ENCODE results near the gene MEI4.

MEI4 gene

DNA sequence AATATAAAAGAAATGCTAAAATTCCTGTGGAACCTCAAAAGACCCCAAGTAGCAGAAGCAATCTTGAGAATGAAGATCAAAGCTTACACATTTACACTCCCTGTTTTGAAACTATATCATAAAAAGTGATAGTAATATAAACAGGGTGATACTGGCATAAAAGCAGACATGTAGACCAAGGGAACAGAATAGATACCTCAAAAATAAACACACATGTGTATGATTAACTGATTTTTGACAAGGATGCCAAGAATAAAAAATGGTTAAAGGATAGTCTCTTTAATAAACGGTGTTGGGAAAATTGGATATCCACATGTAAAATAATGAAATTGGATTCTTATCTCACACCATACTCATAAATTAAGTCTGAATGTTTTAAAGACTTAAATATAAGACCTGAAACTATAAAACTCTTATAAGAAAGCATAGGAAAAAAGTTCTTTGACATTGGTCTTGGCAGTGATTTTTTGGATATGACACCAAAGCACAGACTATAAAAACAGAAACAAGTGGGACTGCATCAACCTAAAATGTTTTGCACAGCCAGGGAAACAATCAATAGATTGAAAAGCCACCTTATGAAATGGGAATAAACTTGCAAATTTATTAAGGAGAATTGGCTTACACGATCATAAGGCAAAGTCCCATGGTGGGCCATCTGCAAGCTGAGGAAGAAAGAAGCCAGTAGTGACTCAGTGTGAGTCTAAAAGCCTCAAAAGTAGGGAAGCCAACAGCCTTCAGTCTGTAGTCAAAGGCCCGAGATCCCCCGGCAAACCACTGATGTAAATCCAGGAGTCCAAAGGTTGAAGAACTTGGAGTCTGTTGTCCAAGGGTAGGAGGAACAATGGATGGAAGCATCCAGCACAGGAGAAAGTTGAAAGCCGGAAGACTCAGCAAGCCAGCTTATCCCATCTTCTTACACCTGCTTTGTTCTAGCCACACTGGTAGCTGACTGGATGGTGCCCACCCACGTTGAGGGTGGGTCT is 144.3 kb downstream of the MEI4 start:
- no peaks in the 10 kb centered on the region for H3K36me3 ChIP-seq (replicated peaks)
- H3K4me3 ChIP-seq (ENCODE audit: low read depth, low read length), result no peak overlapping the region
- H3K27ac ChIP-seq, result no peak overlapping the region
- TF ChIP-seq, protein P1, sequence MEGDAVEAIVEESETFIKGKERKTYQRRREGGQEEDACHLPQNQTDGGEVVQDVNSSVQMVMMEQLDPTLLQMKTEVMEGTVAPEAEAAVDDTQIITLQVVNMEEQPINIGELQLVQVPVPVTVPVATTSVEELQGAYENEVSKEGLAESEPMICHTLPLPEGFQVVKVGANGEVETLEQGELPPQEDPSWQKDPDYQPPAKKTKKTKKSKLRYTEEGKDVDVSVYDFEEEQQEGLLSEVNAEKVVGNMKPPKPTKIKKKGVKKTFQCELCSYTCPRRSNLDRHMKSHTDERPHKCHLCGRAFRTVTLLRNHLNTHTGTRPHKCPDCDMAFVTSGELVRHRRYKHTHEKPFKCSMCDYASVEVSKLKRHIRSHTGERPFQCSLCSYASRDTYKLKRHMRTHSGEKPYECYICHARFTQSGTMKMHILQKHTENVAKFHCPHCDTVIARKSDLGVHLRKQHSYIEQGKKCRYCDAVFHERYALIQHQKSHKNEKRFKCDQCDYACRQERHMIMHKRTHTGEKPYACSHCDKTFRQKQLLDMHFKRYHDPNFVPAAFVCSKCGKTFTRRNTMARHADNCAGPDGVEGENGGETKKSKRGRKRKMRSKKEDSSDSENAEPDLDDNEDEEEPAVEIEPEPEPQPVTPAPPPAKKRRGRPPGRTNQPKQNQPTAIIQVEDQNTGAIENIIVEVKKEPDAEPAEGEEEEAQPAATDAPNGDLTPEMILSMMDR (IDR thresholded peaks at IDR 0.05; ENCODE audit: low read depth, low read length, missing control alignments), result no peak
- DNase-seq, result no peak
- in situ Hi-C loops (cut with HindIII; ENCODE audit: low pct_ligation_motif_present, low sequenced_read_pairs), result no loop called here
- H3K27me3 ChIP-seq (replicated peaks), result no peaks in the 10 kb centered on the region

DNA sequence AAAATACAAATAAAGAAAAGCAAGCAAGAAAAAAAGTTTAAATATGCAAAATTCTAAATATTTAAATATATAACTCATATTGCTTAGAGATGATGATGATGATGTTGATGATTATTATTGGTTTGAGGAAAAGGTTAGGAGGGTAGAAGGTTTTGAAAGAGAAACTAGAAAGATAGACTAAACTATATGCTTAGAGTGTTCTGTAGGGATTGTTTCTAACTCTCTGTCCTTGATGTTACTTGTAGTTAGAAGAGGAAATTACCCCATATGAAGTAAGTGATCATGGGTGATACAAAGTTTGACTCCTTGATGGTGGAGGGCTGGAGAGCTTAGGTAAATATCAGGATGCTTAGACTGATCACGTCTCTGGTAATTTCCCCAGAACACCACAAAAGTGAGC is 159.5 kb downstream of the MEI4 start:
- no peak for DNase-seq
- Histone ChIP-seq H3K27ac (no peak overlapping the region), H3K27me3 (replicated peaks) (no peaks in the 10 kb centered on the region), H3K4me3 (ENCODE audit: low read depth, low read length) (no peak overlapping the region), H3K36me3 (replicated peaks) (no peaks in the 10 kb centered on the region)
- TF ChIP-seq, protein P1 (IDR thresholded peaks at IDR 0.05; ENCODE audit: low read depth, low read length, missing control alignments), result no peak
- in situ Hi-C loops (cut with HindIII; ENCODE audit: low pct_ligation_motif_present, low sequenced_read_pairs), result no loop called here

DNA sequence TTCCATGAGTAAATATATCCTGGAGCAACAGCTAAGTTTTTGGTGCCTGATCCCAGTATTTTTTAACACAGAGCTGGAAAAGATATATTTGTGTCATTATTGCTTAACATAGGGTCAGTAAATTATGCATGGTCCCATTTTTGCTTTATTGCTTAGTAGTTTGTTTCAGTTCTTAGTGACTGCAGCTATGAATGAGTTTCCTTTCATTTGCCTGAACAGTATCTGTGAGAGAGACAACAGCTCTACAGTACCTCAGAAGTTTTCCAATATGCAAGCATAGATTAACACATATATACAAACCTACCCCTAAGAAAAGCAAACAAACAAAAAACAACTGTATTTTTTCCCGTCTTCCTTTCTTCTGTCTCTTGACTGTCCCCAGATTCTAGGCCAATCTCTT is 160.3 kb downstream of the MEI4 start:
- H3K36me3 ChIP-seq (replicated peaks), result no peaks in the 10 kb centered on the region
- in situ Hi-C loops (cut with HindIII; ENCODE audit: low pct_ligation_motif_present, low sequenced_read_pairs), result no loop called here
- no peak overlapping the region for H3K4me3 ChIP-seq (ENCODE audit: low read depth, low read length)
- H3K27me3 ChIP-seq (replicated peaks), result no peaks in the 10 kb centered on the region
- H3K27ac ChIP-seq, result no peak overlapping the region
- no peak for DNase-seq
- TF ChIP-seq, protein P1 (IDR thresholded peaks at IDR 0.05; ENCODE audit: low read depth, low read length, missing control alignments), result no peak

DNA sequence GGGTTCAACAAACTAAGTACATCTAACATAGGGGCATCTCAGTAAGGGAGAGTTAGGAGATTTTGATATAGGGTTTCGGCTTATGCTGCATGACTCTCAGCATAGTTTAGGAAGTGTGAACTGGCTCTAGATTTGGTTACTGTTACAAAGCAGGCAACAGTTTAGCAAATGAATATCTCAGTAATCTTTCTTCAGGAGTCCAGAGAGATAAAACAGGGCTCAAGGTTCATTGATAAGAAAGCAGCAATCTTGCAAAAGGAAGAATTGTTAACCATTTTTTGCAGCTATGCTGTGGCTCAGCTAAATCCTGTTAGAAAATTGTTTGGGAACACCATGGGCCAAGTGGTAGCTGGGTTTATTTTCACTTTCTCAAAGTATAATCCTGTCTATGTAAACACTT is 161.3 kb downstream of the MEI4 start:
- DNase-seq, result no peak
- H3K36me3 ChIP-seq (replicated peaks), result no peaks in the 10 kb centered on the region
- no peak overlapping the region for H3K27ac ChIP-seq
- in situ Hi-C loops (cut with HindIII; ENCODE audit: low pct_ligation_motif_present, low sequenced_read_pairs), result no loop called here
- TF ChIP-seq, protein P1 (IDR thresholded peaks at IDR 0.05; ENCODE audit: low read depth, low read length, missing control alignments), result no peak
- no peak overlapping the region for H3K4me3 ChIP-seq (ENCODE audit: low read depth, low read length)
- no peaks in the 10 kb centered on the region for H3K27me3 ChIP-seq (replicated peaks)

DNA sequence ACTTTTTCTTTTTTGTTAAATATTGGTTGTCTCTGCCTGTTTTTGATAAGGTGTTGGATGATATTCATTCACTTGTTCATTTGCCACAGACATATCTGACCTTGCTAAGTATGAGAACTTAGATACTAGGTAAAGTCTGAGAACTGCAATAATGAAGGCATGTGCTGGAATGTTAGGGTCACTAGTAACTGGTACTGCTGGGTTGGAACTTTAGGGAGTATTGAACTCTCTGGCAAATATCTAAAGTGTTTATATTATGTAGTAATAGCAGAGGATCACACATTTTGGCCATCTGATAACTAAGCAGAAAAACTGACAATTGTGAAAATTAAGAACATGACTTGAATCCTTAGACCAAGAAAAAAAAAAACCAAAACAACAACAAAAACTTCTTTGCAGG is 162.7 kb downstream of the MEI4 start:
- H3K4me3 ChIP-seq (ENCODE audit: low read depth, low read length), result no peak overlapping the region
- TF ChIP-seq, protein P1 (IDR thresholded peaks at IDR 0.05; ENCODE audit: low read depth, low read length, missing control alignments), result no peak
- H3K36me3 ChIP-seq (replicated peaks), result no peaks in the 10 kb centered on the region
- no peak overlapping the region for H3K27ac ChIP-seq
- in situ Hi-C loops (cut with HindIII; ENCODE audit: low pct_ligation_motif_present, low sequenced_read_pairs), result no loop called here
- no peak for DNase-seq
- H3K27me3 ChIP-seq (replicated peaks), result no peaks in the 10 kb centered on the region

Data from brain microvascular endothelial cell (primary cell).